Stimulated activated CD8-positive, alpha-beta memory T cell treated with anti-CD3 and anti-CD28 coated beads, Interleukin-7, amount 100 ng/mL, for 24 hours (primary cell): ENCODE data around the gene KRTAP10-8.
"Not testable (repeated sequence)": the region's sequence is repeated elsewhere in the genome, so short reads cannot be mapped to it uniquely, and the experiment has no call there.

Source experiments
- DNase-seq: peaks from one replicate; pipeline ENCODE4 v3.0.0-alpha.2; 2020; ENCODE audit warnings: low read depth

Gene KRTAP10-8

GRCh38 chr21:44579056-44579832 is 32.6 kb upstream of the KRTAP10-8 start:
- no peak for DNase-seq

GRCh38 chr21:44579833-44580144 is 32.1 kb upstream of the KRTAP10-8 start:
- DNase-seq: no peak

GRCh38 chr21:44580231-44580821 is 31.6 kb upstream of the KRTAP10-8 start, which contains the start of gene KRTAP10-5:
KRTAP10-5 (minus strand) TSS chr21:44580604; CDS start chr21:44580578, 26 bp downstream.
- not testable (repeated sequence) for DNase-seq

DNA sequence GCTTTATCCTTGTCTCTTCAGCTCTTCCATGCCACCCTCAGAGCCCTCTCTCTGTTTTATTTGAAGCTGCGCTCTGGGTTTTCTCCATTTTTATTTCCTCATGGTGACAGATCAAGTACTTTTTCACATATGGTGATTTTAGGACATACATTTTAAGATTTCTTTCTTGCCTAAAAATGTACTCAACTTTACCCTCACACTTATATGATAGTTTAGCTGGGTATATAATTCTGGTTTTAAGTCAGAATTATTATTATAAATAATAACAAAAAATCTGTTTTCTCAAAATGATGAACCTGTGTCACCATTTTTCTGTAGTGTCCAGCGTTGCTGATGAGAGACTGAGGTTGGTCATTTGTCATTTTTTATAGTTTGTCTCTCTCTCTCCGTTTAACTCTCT is 30.7 kb upstream of the KRTAP10-8 start:
- no peak for DNase-seq

DNA sequence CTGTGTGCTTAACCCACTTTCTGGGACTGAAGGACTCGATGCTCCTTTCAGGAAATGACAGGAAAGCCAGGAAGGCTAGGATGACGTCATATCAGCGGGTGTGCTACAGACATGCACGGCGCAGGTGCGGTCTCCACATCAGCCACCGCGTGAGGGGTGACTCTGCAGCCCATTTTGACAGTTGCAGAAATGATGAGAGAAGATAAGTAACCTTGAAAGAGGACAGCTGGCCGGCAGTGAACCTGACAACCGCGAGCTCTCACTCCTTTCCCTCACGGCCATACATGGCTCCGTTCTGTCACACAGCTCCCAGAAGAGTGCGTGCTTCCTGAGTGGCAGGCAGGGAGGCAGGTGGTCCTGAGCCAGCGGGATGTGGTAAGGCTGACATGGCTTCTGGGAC is 29.8 kb upstream of the KRTAP10-8 start:
- DNase-seq: no peak

GRCh38 chr21:44583089-44583799 is 28.6 kb upstream of the KRTAP10-8 start:
- DNase-seq: no peak

GRCh38 chr21:44583800-44584147 is 28.1 kb upstream of the KRTAP10-8 start:
- no peak for DNase-seq

GRCh38 chr21:44585892-44586291 is 26.0 kb upstream of the KRTAP10-8 start:
- no peak for DNase-seq

DNA sequence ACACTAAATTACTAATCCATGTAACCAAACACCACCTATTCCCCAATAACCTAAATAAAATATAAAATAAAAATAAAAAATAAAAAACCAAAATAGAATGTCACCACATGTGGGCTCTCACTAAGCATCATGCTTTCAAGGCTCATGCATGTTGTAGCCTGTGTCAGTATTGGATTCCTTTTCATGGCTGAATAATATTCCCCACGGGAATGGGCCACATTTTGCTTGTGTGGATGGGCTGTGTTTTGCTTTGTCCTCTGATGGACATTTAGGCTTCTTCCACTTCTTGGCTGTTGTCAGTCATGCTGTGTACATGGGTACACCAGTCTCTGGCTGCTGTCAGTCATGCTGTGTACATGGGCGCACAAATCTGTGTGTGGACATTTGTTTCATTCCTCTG is 22.8 kb upstream of the KRTAP10-8 start:
- no peak for DNase-seq

DNA sequence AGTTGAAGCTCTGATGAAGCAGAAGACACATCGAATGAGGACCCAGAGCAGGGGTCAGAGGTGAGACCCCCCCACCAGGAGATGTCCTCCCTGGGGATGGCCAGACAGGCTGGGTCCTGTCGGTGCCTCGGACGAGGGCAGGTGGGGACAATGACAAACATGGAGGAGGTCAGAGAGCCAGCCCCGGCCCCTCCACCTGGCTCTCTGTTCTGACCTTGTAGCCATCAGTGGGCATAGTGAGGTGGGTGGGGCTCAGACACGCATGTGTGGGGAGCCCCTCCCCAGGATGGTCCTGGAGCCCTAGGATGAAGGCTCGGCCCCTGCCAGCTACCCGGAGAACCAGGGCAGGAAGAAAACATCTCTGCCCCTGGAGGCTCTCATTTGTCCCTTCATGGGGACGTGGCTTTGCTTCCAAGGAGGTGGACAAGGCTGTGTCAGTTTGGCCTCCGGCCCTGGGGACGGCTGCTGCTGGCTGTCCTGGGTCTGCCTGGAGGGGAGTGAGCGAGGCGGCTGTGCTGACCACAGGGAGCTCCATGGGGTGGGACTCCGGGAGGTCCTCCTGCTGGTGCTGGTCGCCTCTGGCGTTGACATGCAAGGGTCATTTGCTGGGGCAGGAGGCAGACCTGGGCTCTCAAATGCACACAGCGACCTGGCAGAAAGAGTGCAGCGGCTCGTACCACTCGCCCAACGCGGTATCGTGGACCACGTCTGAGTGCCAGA is 22.1 kb upstream of the KRTAP10-8 start:
- DNase-seq: no peak

- no peak for DNase-seq
Measured at GRCh38 chr21:44590311-44590721, 21.6 kb upstream of the KRTAP10-8 start.

DNA sequence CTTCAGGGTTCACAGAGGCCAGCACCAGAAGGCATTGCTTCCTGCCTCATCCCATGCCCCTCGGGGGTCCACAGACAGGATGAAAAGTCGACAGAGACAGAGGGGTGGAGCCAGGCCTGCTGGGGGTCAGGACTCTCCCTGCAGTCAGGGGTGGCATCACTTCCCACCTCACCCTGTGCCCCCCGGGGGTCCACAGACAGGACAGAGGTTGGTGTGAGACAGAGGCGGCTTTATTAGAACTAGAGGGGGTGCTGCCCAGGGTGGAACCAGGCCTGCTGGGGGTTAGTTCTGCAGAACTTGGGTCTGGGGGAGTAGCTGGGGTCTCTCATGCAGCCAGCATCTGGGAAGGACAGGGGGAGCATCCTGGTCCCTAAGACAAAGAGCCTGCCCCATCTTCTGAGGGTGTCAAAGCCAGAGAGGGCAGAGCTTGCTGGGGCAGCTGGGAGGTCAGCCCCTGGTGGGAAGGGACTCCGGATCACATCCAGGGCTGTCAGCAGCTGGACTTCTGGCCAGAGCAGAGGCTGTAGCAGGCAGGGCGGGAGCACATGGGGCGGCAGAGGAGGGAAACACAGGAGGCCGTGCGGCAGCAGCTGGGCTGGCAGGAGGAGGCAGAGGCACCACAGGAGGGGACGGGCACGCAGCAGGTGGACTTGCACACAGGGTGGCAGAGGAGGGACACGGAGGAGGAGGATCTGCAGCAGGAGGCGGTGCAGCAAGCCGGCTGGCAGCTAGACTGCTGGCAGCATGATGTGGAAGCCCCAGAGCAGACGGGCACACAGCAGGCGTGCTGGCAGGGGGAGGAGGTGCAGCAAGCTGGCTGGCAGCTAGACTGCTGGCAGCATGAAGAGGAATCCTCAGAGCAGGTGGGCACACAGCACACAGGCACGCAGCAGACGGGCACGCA is 20.7 kb upstream of the KRTAP10-8 start:
- not testable (repeated sequence) for DNase-seq

DNA sequence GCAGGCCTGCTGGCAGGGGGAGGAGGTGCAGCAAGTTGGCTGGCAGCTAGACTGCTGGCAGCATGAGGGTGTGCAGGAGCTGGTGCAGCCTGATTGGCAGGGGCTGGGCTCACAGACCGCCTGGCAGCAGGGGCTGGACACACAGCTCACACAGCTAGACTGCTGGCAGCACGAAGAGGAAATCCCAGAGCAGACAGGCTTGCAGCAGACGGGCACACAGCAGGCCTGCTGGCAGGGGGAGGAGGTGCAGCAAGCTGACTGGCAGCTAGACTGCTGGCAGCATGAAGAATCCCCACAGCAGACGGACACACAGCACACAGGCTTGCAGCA is 20.1 kb upstream of the KRTAP10-8 start:
- not testable (repeated sequence) for DNase-seq

DNA sequence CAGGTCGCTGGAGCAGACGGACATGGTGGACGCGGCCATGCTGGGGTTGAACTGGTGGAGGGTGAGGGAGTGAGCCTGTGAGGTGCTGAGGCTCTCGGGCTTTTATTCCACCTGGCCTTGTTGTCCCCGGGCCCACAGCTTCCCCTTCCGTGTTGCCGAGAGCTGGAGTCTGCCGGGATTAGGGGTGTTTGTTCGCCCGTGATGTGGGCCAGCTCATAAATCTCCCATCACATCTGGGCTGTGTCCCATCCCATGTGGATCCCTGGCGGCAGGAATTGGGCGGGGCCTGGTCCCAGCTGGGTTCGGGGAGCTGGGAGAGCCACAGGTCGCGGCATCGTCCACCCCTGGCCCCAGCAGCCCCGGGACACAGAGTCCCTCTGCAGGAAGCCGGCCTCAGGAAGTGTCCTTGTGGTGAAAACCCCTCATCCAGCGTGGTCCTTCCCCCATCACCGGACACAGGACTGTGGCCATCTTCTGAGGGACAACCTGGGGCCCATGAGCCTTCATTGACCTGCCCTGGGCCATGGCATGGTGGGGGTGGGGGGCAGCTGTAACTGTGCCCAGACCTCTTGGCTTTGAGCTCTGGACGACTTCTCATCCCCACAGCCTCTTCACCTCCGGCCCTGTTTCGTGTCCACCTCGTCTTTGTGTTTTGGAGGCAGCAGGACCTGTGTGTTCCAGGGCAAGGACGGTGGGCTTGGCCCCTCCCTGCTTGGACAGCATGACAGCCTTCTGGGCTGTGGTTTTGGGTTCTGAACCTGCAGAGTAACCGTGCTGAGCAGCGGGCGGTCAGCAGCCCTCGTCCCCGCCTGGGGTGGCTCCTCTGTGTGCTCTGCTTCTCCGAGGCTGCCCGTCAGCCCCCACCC is 19.2 kb upstream of the KRTAP10-8 start, which contains the start of gene KRTAP10-6:
KRTAP10-6 (minus strand) TSS at position 60 of the 866 bp plus-strand sequence; CDS start at position 39, 21 bp downstream.
- no peak for DNase-seq

DNA sequence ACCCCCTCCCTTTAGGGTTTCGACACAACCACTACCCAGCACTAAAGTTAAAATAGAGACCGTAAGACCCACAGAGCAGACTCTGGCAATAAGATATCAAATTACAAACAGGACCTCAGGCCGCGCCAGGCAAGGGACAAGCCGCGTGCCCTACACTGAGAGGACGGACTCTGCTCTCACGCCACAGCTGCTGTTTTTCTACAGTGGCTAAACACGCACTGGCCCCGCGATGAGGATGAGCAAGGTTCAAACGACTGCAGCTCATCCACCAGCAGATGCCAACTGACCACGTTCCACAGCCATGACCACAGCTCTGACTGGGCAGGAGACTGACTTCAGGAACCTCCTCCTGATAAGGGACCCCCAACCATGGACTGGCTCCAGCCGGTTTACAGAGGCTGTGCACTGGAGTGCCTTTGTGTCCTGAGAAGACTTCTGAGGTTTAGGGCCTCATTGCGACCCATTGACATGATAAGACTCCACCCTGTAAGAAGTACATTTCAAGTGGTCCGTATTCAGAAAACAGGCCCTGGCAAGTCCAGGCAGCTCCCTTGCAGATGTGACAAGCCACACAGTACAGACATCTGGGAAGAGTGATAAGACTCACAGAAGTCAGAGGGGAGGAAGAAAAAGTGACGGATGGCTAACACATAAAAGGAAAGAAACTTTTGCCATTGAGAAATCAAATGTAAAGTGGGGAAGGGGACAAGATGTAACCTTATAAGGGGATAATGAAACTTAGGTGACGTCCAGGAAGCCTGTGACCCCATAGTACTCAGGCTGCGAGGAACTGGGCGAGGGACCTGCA is 18.1 kb upstream of the KRTAP10-8 start:
- no peak for DNase-seq

DNA sequence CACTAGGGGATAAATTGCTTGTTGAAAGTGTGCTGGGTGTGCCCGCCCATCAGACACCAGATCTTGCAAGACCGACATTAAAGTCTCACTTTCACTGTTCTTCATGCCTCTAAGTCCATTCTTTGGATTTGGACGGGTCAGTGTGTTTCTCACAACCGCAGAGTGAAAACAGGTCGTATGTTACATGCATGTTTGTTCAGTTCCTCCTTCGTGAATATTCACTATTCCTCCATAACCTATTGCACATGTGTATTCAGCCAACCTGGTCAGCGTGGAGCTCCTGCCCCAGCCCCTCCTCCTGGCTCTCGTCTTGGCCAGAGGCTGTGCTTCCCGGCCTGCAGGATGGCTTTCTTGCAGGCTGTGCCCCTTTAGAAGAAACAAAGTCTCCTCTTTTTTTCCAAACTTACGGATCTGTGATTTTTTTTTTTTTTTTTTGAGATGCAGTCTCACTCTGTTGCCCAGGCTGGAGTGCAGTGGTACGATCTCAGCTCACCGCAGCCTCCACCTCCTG is 17.4 kb upstream of the KRTAP10-8 start:
- DNase-seq: no peak

DNA sequence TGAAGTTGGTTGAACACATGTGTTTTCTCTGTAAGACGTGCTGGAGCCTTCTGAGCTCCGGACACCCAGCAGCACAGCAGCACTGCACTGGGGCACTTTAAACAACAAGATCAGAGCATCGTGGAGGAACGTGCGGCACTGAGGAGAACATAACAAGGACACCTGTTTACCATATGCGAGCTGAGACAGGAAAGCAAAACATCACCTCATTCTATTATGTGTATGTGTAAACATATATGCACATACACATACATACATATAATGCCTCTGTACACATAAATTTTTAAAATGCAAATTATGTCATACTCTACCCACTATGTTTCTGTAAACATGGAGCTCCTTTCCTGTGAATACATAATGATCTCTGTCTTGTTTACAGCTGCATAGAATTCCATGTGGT is 16.4 kb upstream of the KRTAP10-8 start:
- no peak for DNase-seq

DNA sequence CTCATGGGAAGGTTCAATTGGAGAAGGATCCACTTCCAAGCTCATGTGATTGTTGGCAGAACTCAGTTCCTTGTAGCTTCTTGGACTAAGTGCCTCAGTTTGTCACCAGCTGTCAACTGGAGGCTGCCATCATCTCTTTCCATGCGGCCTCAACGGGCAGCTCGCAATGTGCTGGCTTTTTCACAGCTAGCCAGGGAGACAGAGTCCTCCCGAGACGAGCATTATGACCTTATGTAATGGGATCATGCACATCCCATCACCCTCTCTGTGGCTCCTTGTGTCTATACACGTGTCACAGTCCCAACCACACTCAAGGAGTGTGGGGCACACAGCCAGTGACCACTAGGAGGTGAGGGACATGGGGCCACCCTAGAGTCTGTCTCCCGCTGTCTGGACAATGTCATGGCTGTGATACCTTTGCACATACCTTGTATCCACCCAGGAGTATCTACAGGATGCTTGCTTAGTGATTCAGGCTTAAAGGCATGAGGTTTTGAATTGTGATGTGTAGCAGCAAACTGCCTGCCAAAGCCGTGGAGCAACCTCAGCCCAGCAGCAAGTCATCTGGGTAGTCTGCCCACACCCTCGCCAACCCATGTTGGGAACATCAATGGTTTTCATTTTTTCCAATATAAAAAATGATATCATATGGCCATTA is 15.7 kb upstream of the KRTAP10-8 start:
- DNase-seq: no peak

- no peak for DNase-seq
Measured at GRCh38 chr21:44598061-44598460, 13.8 kb upstream of the KRTAP10-8 start.
